HG03460 (cell line): Measurements from ENCODE around the gene WDFY2.
A peak's percentile ranks its signal among the peaks of the same experiment; 100 is the strongest.

Experiments used
- ATAC-seq: cut with Tn5 transposase; IDR thresholded peaks from one replicate; pipeline ENCODE4 v1.9.1; 2021; ENCODE audit not compliant: unreplicated experiment

Gene WDFY2

GRCh38 chr13:51764184-51765141 is 180.2 kb downstream of the WDFY2 start:
- ATAC-seq = peak; percentile 80

- ATAC-seq = no peak
Measured at GRCh38 chr13:51765142-51765515, 180.9 kb downstream of the WDFY2 start.

- ATAC-seq = no peak
Measured at GRCh38 chr13:51767100-51767499, 182.8 kb downstream of the WDFY2 start.

GRCh38 chr13:51768378-51768921 is 184.2 kb downstream of the WDFY2 start:
- no peak for ATAC-seq

GRCh38 chr13:51768976-51769375 is 184.7 kb downstream of the WDFY2 start:
- ATAC-seq = no peak

GRCh38 chr13:51769455-51770127 is 185.3 kb downstream of the WDFY2 start:
- no peak for ATAC-seq

- ATAC-seq = no peak
Measured at GRCh38 chr13:51770160-51770559, 185.9 kb downstream of the WDFY2 start.

GRCh38 chr13:51770681-51771417 is 186.6 kb downstream of the WDFY2 start:
- ATAC-seq = no peak

- no peak for ATAC-seq
Measured at GRCh38 chr13:51771418-51772104, 187.3 kb downstream of the WDFY2 start.

- no peak for ATAC-seq
Measured at GRCh38 chr13:51772105-51772455, 187.8 kb downstream of the WDFY2 start.

GRCh38 chr13:51772781-51773180 is 188.5 kb downstream of the WDFY2 start:
- no peak for ATAC-seq

- no peak for ATAC-seq
Measured at GRCh38 chr13:51773515-51773914, 189.3 kb downstream of the WDFY2 start.

GRCh38 chr13:51776179-51776578 is 191.9 kb downstream of the WDFY2 start:
- ATAC-seq = no peak

GRCh38 chr13:51777921-51778320 is 193.7 kb downstream of the WDFY2 start:
- no peak for ATAC-seq

GRCh38 chr13:51778392-51778791 is 194.1 kb downstream of the WDFY2 start:
- no peak for ATAC-seq

- no peak for ATAC-seq
Measured at GRCh38 chr13:51780099-51780498, 195.8 kb downstream of the WDFY2 start.

- ATAC-seq = no peak
Measured at GRCh38 chr13:51781246-51782022, 197.2 kb downstream of the WDFY2 start.

- no peak for ATAC-seq
Measured at GRCh38 chr13:51782026-51782710, 197.9 kb downstream of the WDFY2 start.

- no peak for ATAC-seq
Measured at GRCh38 chr13:51783428-51784094, 199.3 kb downstream of the WDFY2 start.
